ENCODE data around the gene KYAT1.
"Not testable (repeated sequence)": the region's sequence is repeated elsewhere in the genome, so short reads cannot be mapped to it uniquely, and the experiment has no call there.

Gene KYAT1

DNA sequence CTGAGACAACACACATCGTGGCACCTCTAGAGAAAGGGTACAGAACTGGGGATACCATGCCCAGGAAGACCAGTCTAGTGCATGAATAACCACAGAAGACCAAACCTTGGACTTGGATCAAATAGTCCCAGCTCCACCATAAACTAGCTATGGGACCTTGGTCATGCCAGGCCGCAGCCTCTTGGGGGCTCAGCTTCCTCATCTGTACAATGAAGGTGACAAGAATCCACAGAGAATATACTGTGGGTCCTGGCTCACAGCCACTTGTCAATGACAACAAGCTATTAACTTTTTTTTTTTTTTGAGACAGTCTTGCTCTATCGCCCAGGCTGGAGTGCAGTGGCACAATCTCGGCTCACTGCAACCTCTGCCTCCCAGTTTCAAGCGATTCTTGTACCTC lies 3.9 kb downstream of the KYAT1 start:
- H3F3A ChIP-seq (ENCODE audit: insufficient read depth, low read length): no peaks in the 10 kb centered on the region
- no peak overlapping the region for H3K4me2 ChIP-seq (ENCODE audit: low read length)
- no peak overlapping the region for H3K27ac ChIP-seq (ENCODE audit: low read depth, low read length, poor library complexity, severe bottlenecking)
- no peaks in the 10 kb centered on the region for H3K9me3 ChIP-seq (ENCODE audit: low read length)
- H3K4me1 ChIP-seq (ENCODE audit: insufficient read depth, low read length, severe bottlenecking): peaks cover 18% of the 10 kb centered on the region
- no peaks in the 10 kb centered on the region for H3K9me2 ChIP-seq (ENCODE audit: low read depth, low read length)
- no peaks in the 10 kb centered on the region for H3K36me3 ChIP-seq (ENCODE audit: insufficient read depth, low read length)
- H3K4me3 ChIP-seq (ENCODE audit: low read depth, low read length, poor library complexity, severe bottlenecking): no peak overlapping the region
- no peaks in the 10 kb centered on the region for H4K20me1 ChIP-seq (ENCODE audit: insufficient read depth, low read length)
- no peak overlapping the region for H2AFZ ChIP-seq (ENCODE audit: low read length)
- H3K79me2 ChIP-seq (ENCODE audit: insufficient read depth, low read length): peaks cover 6% of the 10 kb centered on the region
- TF ChIP-seq, protein P1, sequence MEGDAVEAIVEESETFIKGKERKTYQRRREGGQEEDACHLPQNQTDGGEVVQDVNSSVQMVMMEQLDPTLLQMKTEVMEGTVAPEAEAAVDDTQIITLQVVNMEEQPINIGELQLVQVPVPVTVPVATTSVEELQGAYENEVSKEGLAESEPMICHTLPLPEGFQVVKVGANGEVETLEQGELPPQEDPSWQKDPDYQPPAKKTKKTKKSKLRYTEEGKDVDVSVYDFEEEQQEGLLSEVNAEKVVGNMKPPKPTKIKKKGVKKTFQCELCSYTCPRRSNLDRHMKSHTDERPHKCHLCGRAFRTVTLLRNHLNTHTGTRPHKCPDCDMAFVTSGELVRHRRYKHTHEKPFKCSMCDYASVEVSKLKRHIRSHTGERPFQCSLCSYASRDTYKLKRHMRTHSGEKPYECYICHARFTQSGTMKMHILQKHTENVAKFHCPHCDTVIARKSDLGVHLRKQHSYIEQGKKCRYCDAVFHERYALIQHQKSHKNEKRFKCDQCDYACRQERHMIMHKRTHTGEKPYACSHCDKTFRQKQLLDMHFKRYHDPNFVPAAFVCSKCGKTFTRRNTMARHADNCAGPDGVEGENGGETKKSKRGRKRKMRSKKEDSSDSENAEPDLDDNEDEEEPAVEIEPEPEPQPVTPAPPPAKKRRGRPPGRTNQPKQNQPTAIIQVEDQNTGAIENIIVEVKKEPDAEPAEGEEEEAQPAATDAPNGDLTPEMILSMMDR (IDR thresholded peaks at IDR 0.05; ENCODE audit: low read length): peak; percentile 14; the same call in 1 of the 2 replicates
- no peak for TF ChIP-seq EZH2 (IDR thresholded peaks at IDR 0.05; ENCODE audit: borderline replicate concordance, low read length)
- H3K9ac ChIP-seq (ENCODE audit: low read length): no peak overlapping the region
- no peaks in the 10 kb centered on the region for H3K27me3 ChIP-seq (ENCODE audit: insufficient read depth, low read length)

DNA sequence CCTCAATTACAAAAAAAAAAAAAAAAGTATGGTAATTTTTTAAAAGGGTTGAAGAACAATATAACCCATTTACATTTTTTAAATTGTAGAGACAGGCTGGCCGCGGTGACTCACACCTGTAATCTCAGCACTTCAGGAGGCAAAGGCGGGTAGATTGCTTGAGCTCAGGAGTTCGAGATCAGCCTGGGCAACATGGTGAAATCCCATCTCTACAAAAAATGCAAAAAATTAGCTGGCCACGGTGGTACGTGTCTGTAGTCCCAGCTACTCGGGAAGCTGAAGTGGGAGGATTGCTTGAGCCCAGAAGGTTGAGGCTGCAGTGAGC lies 10.8 kb downstream of the KYAT1 start:
- not testable (repeated sequence) for H3K27me3 ChIP-seq (ENCODE audit: insufficient read depth, low read length); H3K9ac ChIP-seq (ENCODE audit: low read length); H3F3A ChIP-seq (ENCODE audit: insufficient read depth, low read length); H3K4me1 ChIP-seq (ENCODE audit: insufficient read depth, low read length, severe bottlenecking); H3K9me2 ChIP-seq (ENCODE audit: low read depth, low read length); H4K20me1 ChIP-seq (ENCODE audit: insufficient read depth, low read length); H3K4me3 ChIP-seq (ENCODE audit: low read depth, low read length, poor library complexity, severe bottlenecking); H3K79me2 ChIP-seq (ENCODE audit: insufficient read depth, low read length); H2AFZ ChIP-seq (ENCODE audit: low read length); H3K27ac ChIP-seq (ENCODE audit: low read depth, low read length, poor library complexity, severe bottlenecking); H3K4me2 ChIP-seq (ENCODE audit: low read length); H3K9me3 ChIP-seq (ENCODE audit: low read length)
- H3K36me3 ChIP-seq (ENCODE audit: insufficient read depth, low read length): peaks cover 10% of the 10 kb centered on the region; the same call in 1 of the 2 replicates

DNA sequence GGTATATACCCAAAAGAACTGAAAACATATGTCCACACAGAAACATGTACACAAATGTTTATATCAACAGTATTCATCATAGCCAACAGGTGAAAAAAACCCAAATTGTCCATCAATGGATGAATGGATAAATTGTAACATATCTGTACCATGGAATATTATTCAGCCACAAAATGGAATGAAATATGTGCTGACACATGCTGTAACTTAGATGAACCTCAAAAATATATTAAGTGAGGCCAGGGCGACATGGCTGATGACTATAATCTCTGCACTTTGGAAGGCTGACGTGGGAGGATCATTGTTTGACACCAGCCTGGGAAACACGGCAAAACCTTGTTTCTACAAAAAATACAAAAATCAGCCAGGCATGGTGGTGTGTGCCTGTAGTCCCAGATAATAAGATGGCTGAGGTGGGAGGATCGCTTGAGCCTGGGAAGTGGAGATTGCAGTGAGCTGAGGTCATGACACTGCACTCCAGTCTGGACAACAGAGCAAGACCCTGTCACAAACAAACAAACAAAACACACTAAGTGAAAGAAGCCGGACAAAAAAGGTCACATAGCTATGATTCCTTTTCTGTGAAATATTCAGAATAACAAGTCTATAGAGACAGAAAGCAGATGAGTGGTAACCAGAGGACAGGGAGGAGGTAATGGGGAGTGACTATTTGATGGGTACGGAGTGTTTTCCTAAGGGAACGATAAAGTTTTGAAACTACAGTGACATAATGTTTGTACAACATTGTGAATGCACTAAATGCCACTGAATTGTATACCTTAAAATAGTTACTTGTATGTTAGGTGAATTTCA lies 11.4 kb downstream of the KYAT1 start:
- H2AFZ ChIP-seq (ENCODE audit: low read length): no peak overlapping the region
- TF ChIP-seq, protein P1 (IDR thresholded peaks at IDR 0.05; ENCODE audit: low read length): no peak
- H3K27ac ChIP-seq (ENCODE audit: low read depth, low read length, poor library complexity, severe bottlenecking): no peak overlapping the region
- no peaks in the 10 kb centered on the region for H3F3A ChIP-seq (ENCODE audit: insufficient read depth, low read length)
- H4K20me1 ChIP-seq (ENCODE audit: insufficient read depth, low read length): no peaks in the 10 kb centered on the region
- H3K4me1 ChIP-seq (ENCODE audit: insufficient read depth, low read length, severe bottlenecking): no peaks in the 10 kb centered on the region
- H3K9ac ChIP-seq (ENCODE audit: low read length): no peak overlapping the region
- H3K9me2 ChIP-seq (ENCODE audit: low read depth, low read length): no peaks in the 10 kb centered on the region
- H3K79me2 ChIP-seq (ENCODE audit: insufficient read depth, low read length): no peaks in the 10 kb centered on the region
- H3K4me2 ChIP-seq (ENCODE audit: low read length): no peak overlapping the region
- no peaks in the 10 kb centered on the region for H3K9me3 ChIP-seq (ENCODE audit: low read length)
- H3K36me3 ChIP-seq (ENCODE audit: insufficient read depth, low read length): peaks cover 14% of the 10 kb centered on the region; the same call in 1 of the 2 replicates
- H3K4me3 ChIP-seq (ENCODE audit: low read depth, low read length, poor library complexity, severe bottlenecking): no peak overlapping the region
- H3K27me3 ChIP-seq (ENCODE audit: insufficient read depth, low read length): no peaks in the 10 kb centered on the region

DNA sequence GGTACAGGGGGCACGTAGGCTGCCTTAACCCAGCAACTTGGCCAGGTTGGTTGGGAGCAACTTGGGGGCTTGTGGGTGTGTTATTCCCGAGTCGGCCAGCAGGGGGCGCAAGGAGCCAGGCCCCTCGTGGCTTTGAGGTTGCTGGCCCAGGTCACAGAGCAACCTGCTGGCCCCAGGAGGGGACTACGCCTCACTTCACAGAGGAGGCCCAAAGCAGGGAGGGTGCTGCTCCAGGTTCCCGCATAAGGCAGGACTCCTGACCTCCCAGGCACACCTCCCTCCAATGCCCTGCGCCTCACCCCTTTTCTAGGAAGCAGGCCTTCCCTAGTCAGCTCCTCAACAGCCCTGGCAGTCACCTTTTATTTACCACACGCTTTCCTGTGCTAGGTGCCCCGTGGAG lies 18.1 kb downstream of the KYAT1 start:
- Histone ChIP-seq H3K27me3 (ENCODE audit: insufficient read depth, low read length) (no peaks in the 10 kb centered on the region), H2AFZ (ENCODE audit: low read length) (no peak overlapping the region), H3K4me3 (ENCODE audit: low read depth, low read length, poor library complexity, severe bottlenecking) (no peak overlapping the region), H3K36me3 (ENCODE audit: insufficient read depth, low read length) (peaks cover 4% of the 10 kb centered on the region; the same call in 1 of the 2 replicates), H3K27ac (ENCODE audit: low read depth, low read length, poor library complexity, severe bottlenecking) (no peak overlapping the region), H3K79me2 (ENCODE audit: insufficient read depth, low read length) (no peaks in the 10 kb centered on the region), H3F3A (ENCODE audit: insufficient read depth, low read length) (no peaks in the 10 kb centered on the region), H3K9me2 (ENCODE audit: low read depth, low read length) (no peaks in the 10 kb centered on the region), H3K4me2 (ENCODE audit: low read length) (no peak overlapping the region), H4K20me1 (ENCODE audit: insufficient read depth, low read length) (no peaks in the 10 kb centered on the region), H3K9ac (ENCODE audit: low read length) (no peak overlapping the region; the same call in 1 of the 2 replicates), H3K4me1 (ENCODE audit: insufficient read depth, low read length, severe bottlenecking) (peaks cover 9% of the 10 kb centered on the region), H3K9me3 (ENCODE audit: low read length) (no peaks in the 10 kb centered on the region)
- TF ChIP-seq EZH2 (IDR thresholded peaks at IDR 0.05; ENCODE audit: borderline replicate concordance, low read length): no peak
- TF ChIP-seq, protein P1 (IDR thresholded peaks at IDR 0.05; ENCODE audit: low read length): peak; percentile 88
